ENCODE measurements around the gene CDCA8. TPM values are rescaled to one million over a fixed set of nuclear protein-coding genes. Genes with fewer than 3 reads are reported as not detected.

The CDCA8 gene
- total and polyA plus RNA-seq, 9 of the 15 experiments (the other 6 are each of a cell fraction or from before 2014, with no cell fraction given) = 26.4 to 148 (median 81.8) TPM

GRCh38 chr1:37682334-37682987, 9.9 kb upstream of the CDCA8 start (continued):
- TF ChIP-seq JUND (IDR thresholded peaks at IDR 0.05; ENCODE audit: borderline replicate concordance, low read depth, low read length) (no peak; the same call in 1 of the 2 replicates), JUND (tag; IDR thresholded peaks at IDR 0.05; ENCODE audit: borderline replicate concordance, low read depth, low read length) (peak; percentile 46; the same call in 1 of the 3 replicates), TSC22D4 (tag; IDR thresholded peaks at IDR 0.05) (no peak), ZNF717 (CRISPR knock-in tag; IDR thresholded peaks at IDR 0.05) (no peak), SMC3 (conservative IDR thresholded peaks at IDR 0.05; ENCODE audit: insufficient read depth, low read depth, low read length) (peak; percentile 71), RBM25 (IDR thresholded peaks at IDR 0.05; ENCODE audit: low read depth, low read length, severe bottlenecking) (no peak), STAG1 (CRISPR knock-in tag; IDR thresholded peaks at IDR 0.05; ENCODE audit: borderline replicate concordance) (peak; percentile 73; the same call in 1 of the 2 replicates), SOX6 (IDR thresholded peaks at IDR 0.05) (0 out of 2 replicates have a peak, but pooled peaks have one; percentile 15), RB1 (IDR thresholded peaks at IDR 0.05; ENCODE audit: low read depth) (0 out of 2 replicates have a peak, but pooled peaks have one; percentile 14), RAD21 (CRISPR knock-in tag; conservative IDR thresholded peaks at IDR 0.05 in 1 of 2, IDR thresholded peaks at IDR 0.05 in 1 of 2) (peak; percentile 85 to 91), PHF8 (IDR thresholded peaks at IDR 0.05; ENCODE audit: borderline replicate concordance, low read length) (no peak), PHF20 (IDR thresholded peaks at IDR 0.05; ENCODE audit: partially characterized antibody) (no peak), HOMEZ (CRISPR knock-in tag; IDR thresholded peaks at IDR 0.05) (no peak), TCF7 (IDR thresholded peaks at IDR 0.05; ENCODE audit: borderline replicate concordance) (peak; percentile 93), RBM15 (IDR thresholded peaks at IDR 0.05; ENCODE audit: insufficient read depth, low read length) (no peak)
- TF ChIP-seq, protein P1, sequence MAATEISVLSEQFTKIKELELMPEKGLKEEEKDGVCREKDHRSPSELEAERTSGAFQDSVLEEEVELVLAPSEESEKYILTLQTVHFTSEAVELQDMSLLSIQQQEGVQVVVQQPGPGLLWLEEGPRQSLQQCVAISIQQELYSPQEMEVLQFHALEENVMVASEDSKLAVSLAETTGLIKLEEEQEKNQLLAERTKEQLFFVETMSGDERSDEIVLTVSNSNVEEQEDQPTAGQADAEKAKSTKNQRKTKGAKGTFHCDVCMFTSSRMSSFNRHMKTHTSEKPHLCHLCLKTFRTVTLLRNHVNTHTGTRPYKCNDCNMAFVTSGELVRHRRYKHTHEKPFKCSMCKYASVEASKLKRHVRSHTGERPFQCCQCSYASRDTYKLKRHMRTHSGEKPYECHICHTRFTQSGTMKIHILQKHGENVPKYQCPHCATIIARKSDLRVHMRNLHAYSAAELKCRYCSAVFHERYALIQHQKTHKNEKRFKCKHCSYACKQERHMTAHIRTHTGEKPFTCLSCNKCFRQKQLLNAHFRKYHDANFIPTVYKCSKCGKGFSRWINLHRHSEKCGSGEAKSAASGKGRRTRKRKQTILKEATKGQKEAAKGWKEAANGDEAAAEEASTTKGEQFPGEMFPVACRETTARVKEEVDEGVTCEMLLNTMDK (IDR thresholded peaks at IDR 0.05; ENCODE audit: borderline replicate concordance, insufficient read depth, low read depth, low read length, poor library complexity, severe bottlenecking) = peak; percentile 6
- TF ChIP-seq, protein P2, sequence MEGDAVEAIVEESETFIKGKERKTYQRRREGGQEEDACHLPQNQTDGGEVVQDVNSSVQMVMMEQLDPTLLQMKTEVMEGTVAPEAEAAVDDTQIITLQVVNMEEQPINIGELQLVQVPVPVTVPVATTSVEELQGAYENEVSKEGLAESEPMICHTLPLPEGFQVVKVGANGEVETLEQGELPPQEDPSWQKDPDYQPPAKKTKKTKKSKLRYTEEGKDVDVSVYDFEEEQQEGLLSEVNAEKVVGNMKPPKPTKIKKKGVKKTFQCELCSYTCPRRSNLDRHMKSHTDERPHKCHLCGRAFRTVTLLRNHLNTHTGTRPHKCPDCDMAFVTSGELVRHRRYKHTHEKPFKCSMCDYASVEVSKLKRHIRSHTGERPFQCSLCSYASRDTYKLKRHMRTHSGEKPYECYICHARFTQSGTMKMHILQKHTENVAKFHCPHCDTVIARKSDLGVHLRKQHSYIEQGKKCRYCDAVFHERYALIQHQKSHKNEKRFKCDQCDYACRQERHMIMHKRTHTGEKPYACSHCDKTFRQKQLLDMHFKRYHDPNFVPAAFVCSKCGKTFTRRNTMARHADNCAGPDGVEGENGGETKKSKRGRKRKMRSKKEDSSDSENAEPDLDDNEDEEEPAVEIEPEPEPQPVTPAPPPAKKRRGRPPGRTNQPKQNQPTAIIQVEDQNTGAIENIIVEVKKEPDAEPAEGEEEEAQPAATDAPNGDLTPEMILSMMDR (IDR thresholded peaks at IDR 0.05 in 2 of 3, conservative IDR thresholded peaks at IDR 0.05 in 1 of 3; ENCODE audit: insufficient read depth in 2 of 3, low read depth in 1 of 3, low read length in 3 of 3) = peak; percentile 80 to 97 (median 91)
- TF ChIP-seq, protein P3, sequence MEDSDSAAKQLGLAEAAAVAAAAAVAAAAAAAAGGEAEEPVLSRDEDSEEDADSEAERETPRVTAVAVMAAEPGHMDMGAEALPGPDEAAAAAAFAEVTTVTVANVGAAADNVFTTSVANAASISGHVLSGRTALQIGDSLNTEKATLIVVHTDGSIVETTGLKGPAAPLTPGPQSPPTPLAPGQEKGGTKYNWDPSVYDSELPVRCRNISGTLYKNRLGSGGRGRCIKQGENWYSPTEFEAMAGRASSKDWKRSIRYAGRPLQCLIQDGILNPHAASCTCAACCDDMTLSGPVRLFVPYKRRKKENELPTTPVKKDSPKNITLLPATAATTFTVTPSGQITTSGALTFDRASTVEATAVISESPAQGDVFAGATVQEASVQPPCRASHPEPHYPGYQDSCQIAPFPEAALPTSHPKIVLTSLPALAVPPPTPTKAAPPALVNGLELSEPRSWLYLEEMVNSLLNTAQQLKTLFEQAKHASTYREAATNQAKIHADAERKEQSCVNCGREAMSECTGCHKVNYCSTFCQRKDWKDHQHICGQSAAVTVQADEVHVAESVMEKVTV (CRISPR knock-in tag; IDR thresholded peaks at IDR 0.05) = peak; percentile 81
- TF ChIP-seq, protein P4, sequence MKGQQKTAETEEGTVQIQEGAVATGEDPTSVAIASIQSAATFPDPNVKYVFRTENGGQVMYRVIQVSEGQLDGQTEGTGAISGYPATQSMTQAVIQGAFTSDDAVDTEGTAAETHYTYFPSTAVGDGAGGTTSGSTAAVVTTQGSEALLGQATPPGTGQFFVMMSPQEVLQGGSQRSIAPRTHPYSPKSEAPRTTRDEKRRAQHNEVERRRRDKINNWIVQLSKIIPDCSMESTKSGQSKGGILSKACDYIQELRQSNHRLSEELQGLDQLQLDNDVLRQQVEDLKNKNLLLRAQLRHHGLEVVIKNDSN (CRISPR knock-in tag; IDR thresholded peaks at IDR 0.05) = no peak

Measured in K562 (cell line).